Activated naive CD8-positive, alpha-beta T cell (primary cell): ENCODE results near the gene RBM20.

Experiments
- H3K27ac Mint-ChIP-seq: one replicate; pipeline ENCODE4 v1.8.0; 2021; ENCODE audit warnings: mixed read lengths
- H3K27me3 Mint-ChIP-seq: one replicate; pipeline ENCODE4 v1.8.0; 2021; ENCODE audit warnings: mixed read lengths
- H3K36me3 Mint-ChIP-seq: one replicate; pipeline ENCODE4 v1.8.0; 2021; ENCODE audit warnings: mixed read lengths
- H3K4me1 Mint-ChIP-seq: one replicate; pipeline ENCODE4 v1.8.0; 2021; ENCODE audit warnings: low read depth, mixed read lengths
- H3K4me3 Mint-ChIP-seq: one replicate; pipeline ENCODE4 v1.8.0; 2021; ENCODE audit warnings: mild to moderate bottlenecking, mixed read lengths
- H3K9me3 Mint-ChIP-seq: one replicate; pipeline ENCODE4 v1.8.0; 2021; ENCODE audit warnings: low read depth, mixed read lengths

Gene RBM20

DNA sequence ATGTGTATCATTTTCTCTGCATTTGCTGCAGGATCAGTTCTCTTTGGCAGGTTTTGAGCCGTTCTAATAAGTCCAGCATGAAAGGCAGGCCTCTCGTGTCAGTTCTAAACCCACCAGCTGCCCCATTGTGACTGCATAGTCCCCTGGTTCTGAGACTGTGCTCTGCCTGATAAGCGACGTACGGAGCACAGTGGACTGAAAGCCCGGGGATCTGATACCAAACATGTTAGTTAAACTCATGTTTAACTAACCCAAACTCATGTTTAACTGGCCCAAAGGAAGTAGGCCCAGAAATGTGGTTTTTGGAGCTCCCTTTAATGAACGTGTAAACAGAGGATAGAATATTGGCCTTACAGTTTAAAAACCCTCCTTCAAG lies 129.5 kb downstream of the RBM20 start:
- H3K4me1 Mint-ChIP-seq = peaks cover 27% of the 10 kb centered on the region
- H3K27ac Mint-ChIP-seq = peak overlapping the region; percentile 92
- no peaks in the 10 kb centered on the region for H3K27me3 Mint-ChIP-seq
- H3K36me3 Mint-ChIP-seq = no peaks in the 10 kb centered on the region
- no peaks in the 10 kb centered on the region for H3K9me3 Mint-ChIP-seq
- peak overlapping the region; percentile 21 for H3K4me3 Mint-ChIP-seq

DNA sequence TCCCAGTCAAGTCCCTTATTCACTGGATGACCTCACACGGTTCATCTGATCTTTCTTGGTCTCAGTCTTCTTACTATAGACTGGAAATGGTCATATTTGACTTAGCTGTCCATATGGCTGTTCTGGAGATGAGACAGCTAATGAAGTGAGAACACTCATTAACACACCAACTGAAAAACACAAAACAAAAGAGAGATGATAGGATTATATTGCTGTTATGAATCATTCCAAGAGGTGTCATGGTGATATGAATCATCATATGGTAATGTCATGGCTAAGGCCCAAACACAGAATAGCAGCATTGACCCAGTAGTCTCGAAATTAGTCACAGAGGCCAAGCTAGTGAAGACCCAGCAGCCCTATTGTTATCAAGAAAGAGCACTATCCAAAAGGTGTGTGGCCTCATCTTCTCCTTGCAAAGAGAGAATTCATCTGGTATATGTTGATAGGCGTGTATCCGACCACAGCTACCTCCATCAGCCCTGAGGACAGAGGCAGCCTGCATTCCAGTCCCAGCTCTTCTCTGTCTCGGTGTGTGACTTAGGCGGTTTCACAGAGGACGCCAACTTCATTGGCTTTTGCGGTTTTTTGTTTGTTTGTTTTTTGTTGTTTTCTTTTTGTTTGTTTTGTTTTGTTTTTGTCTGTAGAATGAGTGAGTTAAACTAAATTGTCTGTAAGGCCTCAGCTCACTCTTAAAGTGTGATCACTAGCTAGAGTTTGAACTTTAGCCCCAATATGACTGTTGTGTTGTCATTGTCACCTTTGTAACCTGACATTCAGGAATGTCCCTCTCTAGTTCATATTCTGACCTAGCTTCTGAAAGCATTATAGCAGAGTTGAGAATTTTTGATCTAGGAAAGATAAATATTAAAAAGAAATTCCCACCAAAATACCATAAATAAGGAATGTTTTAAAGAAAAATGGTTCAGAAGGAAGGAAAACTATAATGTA lies 130.2 kb downstream of the RBM20 start:
- Mint-ChIP-seq H3K27me3 (no peaks in the 10 kb centered on the region), H3K4me3 (peak overlapping the region; percentile 39), H3K9me3 (no peaks in the 10 kb centered on the region), H3K36me3 (no peaks in the 10 kb centered on the region), H3K4me1 (peaks cover 27% of the 10 kb centered on the region), H3K27ac (peak overlapping the region; percentile 92)

DNA sequence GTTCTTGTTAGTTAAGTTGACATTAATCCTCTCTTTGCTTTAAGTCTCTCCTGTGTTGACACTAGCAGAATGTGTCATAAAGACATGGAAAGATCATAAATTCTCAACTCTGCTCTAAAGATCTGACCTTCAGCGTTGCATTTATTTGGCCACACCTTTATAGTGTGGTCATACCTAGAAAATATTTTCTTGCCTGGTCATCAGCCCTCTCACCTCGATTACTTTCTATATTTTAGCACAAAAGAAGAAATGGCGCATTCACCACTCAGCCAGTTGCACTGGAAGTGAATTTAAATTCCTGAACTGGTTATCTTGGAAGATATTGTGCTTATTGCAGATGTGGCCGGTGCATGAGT lies 130.9 kb downstream of the RBM20 start:
- peak overlapping the region; percentile 92 for H3K27ac Mint-ChIP-seq

DNA sequence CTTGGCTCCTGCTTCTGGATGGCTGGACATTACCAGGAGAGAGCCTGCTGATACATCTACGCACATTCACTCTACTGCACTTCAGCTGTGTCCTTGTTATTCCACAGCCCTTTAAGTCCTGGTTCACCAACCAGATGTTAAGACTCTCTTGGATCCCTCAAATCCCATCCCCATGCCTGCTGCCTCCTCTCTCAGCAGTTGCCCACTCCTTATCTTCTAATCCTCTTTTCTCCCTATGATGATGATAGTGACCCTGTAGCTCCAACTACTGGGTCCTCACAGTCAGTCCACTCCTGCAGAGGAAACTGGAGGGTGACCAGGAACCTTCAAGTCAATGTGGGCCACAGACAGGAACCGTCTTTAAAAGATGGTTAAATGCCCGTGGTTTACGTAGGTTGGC lies 131.3 kb downstream of the RBM20 start:
- Mint-ChIP-seq H3K36me3 (no peaks in the 10 kb centered on the region), H3K27me3 (no peaks in the 10 kb centered on the region), H3K9me3 (no peaks in the 10 kb centered on the region), H3K27ac (peak overlapping the region; percentile 92), H3K4me3 (no peak overlapping the region), H3K4me1 (peaks cover 30% of the 10 kb centered on the region)

More for the DNA sequence above, 130.9 kb downstream of the RBM20 start:
- Mint-ChIP-seq H3K27me3 (no peaks in the 10 kb centered on the region), H3K36me3 (no peaks in the 10 kb centered on the region), H3K4me1 (peaks cover 30% of the 10 kb centered on the region), H3K9me3 (no peaks in the 10 kb centered on the region), H3K4me3 (no peak overlapping the region)

DNA sequence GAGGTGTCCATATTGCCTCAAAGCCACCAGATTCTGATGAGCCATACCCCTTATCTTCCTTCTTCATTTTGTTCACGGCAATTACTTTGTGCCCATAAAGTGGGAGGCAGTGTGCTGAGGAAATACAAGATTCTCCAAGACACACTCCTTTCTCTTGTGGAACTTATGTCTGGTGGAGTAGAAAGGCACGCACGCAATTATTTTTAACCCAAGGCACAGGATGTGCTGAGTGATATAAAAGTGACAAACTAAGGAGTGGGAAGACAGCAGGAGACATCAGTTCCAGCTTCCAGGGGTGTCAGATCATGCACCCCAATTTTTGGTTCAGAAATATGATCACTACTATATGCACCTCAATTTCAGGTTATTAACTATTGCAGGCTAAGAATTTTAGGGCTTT lies 132.9 kb downstream of the RBM20 start:
- Mint-ChIP-seq H3K4me3 (no peak overlapping the region), H3K4me1 (peaks cover 33% of the 10 kb centered on the region), H3K36me3 (no peaks in the 10 kb centered on the region), H3K27me3 (no peaks in the 10 kb centered on the region), H3K9me3 (no peaks in the 10 kb centered on the region), H3K27ac (no peak overlapping the region)

DNA sequence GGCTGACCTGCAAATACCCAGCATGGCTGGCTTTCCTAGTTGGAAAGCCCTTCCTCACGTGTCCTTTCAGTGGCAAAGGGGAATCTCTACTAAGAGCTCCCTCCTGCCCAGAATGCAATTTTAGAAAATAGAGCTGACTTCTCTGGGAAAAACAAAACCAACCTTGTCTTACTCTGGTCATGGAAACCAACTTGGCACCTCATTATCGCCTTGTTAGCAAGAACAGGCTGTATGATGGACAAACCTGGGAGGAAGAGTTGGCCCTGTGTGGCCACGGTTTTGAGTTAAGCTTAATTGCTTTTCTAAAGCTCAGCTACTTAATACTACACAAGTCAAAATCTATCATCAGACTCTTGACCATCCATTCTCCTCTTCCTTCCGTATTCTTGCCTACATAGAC lies 133.5 kb downstream of the RBM20 start:
- peaks cover 37% of the 10 kb centered on the region for H3K4me1 Mint-ChIP-seq

DNA sequence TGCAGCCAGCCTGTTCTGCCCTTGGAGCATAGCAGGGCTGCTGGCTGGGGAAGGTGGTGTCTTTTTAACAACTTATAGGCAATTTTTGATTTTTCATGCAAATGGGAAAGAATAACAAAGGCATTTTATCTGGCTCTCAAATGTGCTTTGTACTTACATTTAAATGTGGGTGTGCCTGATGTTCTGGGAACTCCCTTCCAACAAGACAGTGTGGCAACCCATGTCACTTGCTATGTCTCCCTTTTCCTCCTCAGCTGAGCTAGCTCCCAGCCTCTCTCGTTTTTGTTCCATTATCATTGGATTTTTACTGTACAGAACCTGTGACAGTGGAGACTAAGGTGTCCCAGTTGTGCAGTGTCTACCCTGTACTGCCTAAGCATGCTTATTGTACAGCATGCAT lies 134.1 kb downstream of the RBM20 start:
- H3K4me1 Mint-ChIP-seq = peaks cover 38% of the 10 kb centered on the region
- no peak overlapping the region for H3K4me3 Mint-ChIP-seq
- no peak overlapping the region for H3K27ac Mint-ChIP-seq
- H3K27me3 Mint-ChIP-seq = no peaks in the 10 kb centered on the region
- H3K9me3 Mint-ChIP-seq = no peaks in the 10 kb centered on the region
- no peaks in the 10 kb centered on the region for H3K36me3 Mint-ChIP-seq

More for the DNA sequence above, 133.5 kb downstream of the RBM20 start:
- Mint-ChIP-seq H3K4me3 (no peak overlapping the region), H3K9me3 (no peaks in the 10 kb centered on the region), H3K27me3 (no peaks in the 10 kb centered on the region), H3K27ac (no peak overlapping the region), H3K36me3 (no peaks in the 10 kb centered on the region)

DNA sequence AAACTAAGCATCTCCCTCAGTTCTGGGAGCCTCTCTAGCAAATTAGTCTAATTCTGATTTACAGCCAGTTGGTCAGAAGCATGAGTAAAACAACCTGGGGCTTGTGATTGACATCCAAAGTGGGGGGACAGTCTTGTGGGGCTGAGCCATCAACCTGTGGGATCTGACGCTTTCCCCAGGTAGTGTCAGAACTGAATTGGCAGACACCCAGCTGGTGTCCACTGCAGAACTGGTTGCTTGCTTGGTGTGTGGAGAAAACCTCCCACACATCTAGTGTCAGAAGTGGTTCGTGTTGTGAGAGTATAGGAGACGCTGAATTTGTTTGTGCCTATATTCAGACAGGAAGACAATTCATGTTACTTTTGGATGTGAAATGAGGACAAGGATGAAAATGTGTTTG lies 135.4 kb downstream of the RBM20 start:
- Mint-ChIP-seq H3K27ac (peak overlapping the region; percentile 4), H3K36me3 (no peaks in the 10 kb centered on the region), H3K4me1 (peaks cover 40% of the 10 kb centered on the region), H3K27me3 (no peaks in the 10 kb centered on the region), H3K9me3 (no peaks in the 10 kb centered on the region), H3K4me3 (no peak overlapping the region)

DNA sequence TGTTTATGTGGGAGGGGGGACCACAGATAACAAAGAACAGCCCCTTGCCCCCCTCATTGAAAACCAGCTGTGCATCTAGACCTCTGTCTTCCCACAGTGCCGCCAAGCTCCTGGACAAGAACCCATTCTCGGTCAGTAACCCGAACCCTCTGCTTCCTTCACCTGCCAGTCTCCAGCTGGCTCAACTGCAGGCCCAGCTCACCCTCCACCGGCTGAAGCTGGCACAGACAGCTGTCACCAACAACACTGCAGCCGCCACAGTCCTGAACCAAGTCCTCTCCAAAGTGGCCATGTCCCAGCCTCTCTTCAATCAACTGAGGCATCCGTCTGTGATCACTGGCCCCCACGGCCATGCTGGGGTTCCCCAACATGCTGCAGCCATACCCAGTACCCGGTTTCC lies 136.6 kb downstream of the RBM20 start:
- peaks cover 37% of the 10 kb centered on the region for H3K4me1 Mint-ChIP-seq
- no peak overlapping the region for H3K4me3 Mint-ChIP-seq
- H3K27me3 Mint-ChIP-seq = no peaks in the 10 kb centered on the region
- no peaks in the 10 kb centered on the region for H3K9me3 Mint-ChIP-seq
- H3K27ac Mint-ChIP-seq = no peak overlapping the region
- H3K36me3 Mint-ChIP-seq = no peaks in the 10 kb centered on the region

DNA sequence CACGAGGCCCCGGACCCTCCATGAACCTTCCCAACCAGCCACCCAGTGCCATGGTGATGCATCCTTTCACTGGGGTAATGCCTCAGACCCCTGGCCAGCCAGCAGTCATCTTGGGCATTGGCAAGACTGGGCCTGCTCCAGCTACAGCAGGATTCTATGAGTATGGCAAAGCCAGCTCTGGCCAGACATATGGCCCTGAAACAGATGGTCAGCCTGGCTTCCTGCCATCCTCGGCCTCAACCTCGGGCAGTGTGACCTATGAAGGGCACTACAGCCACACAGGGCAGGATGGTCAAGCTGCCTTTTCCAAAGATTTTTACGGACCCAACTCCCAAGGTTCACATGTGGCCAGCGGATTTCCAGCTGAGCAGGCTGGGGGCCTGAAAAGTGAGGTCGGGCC lies 137.0 kb downstream of the RBM20 start:
- no peaks in the 10 kb centered on the region for H3K36me3 Mint-ChIP-seq
- no peak overlapping the region for H3K4me3 Mint-ChIP-seq
- no peak overlapping the region for H3K27ac Mint-ChIP-seq
- H3K27me3 Mint-ChIP-seq = no peaks in the 10 kb centered on the region
- peaks cover 41% of the 10 kb centered on the region for H3K4me1 Mint-ChIP-seq
- no peaks in the 10 kb centered on the region for H3K9me3 Mint-ChIP-seq

DNA sequence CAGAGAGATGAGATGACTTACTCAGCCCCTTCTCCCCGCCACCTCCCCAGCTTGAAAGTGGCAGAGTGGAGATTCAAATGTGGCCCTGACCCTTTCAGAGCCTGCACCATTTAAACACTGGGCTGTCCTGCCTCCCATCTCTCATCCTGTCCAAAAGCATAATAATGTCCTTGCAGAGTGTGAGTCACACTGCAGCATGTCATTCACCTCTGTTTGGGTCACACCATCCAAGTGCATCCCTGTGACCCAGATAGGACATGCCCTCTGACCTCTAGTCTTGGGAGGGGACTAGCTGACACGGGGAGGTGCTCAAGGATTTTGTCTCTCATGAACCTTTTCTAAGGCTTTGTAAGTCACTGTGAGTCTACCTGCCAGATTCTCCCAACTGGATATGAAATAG lies 138.5 kb downstream of the RBM20 start:
- Mint-ChIP-seq H3K4me1 (peaks cover 42% of the 10 kb centered on the region), H3K9me3 (no peaks in the 10 kb centered on the region), H3K36me3 (no peaks in the 10 kb centered on the region), H3K4me3 (no peak overlapping the region), H3K27ac (peak overlapping the region; percentile 28), H3K27me3 (no peaks in the 10 kb centered on the region)

DNA sequence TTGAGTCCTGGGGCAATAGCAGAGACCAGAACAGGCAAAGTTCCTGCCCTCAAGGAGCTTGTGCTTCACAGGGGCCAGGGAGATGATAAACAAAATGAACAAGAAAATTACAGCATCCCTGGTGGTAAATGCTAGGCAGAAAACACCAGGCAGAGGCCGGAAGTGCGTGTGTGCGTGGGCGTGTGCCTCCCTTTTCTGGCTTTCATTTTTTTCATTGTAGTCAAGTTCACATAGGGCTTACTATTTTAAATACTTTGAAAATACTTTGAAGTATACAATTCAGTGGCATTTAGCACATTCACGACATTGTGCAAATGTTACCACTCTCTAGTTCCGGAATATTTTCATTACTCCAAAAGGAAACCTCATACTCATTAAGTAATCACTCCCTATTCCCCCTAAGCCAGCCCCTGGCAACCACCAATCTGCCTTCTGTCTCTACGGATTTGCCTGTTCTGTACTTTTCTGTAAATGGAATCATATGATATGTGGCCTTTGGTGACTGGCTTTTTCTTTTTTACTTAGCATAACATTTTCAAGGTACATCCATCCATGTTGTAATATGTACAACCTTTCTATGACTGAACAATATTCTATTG lies 139.5 kb downstream of the RBM20 start:
- no peaks in the 10 kb centered on the region for H3K9me3 Mint-ChIP-seq
- H3K36me3 Mint-ChIP-seq = no peaks in the 10 kb centered on the region
- H3K27me3 Mint-ChIP-seq = no peaks in the 10 kb centered on the region
- peak overlapping the region; percentile 93 for H3K27ac Mint-ChIP-seq
- peaks cover 42% of the 10 kb centered on the region for H3K4me1 Mint-ChIP-seq
- peak overlapping the region; percentile 48 for H3K4me3 Mint-ChIP-seq

DNA sequence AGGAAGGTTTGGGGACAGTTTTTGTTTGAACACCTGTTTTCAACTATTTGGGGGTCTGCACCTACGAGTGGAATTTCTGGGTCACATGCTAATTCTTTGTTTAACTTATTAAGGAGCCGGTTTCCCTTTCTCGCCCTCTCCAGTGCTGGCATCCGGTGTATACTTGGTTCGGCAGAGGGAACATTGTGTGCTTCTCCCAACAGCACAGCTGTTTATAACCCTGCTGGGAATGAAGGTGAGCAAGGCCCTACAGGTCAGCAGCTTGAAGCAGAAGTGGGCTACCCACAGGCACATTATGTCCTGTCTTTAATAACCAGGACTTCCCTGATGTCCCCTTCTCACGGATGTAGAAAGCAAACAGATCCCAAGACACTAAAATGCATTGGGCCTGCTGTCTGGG lies 140.1 kb downstream of the RBM20 start:
- H3K36me3 Mint-ChIP-seq = no peaks in the 10 kb centered on the region
- H3K4me1 Mint-ChIP-seq = peaks cover 42% of the 10 kb centered on the region
- no peaks in the 10 kb centered on the region for H3K9me3 Mint-ChIP-seq
- H3K27me3 Mint-ChIP-seq = no peaks in the 10 kb centered on the region
- peak overlapping the region; percentile 48 for H3K4me3 Mint-ChIP-seq
- H3K27ac Mint-ChIP-seq = peak overlapping the region; percentile 93

DNA sequence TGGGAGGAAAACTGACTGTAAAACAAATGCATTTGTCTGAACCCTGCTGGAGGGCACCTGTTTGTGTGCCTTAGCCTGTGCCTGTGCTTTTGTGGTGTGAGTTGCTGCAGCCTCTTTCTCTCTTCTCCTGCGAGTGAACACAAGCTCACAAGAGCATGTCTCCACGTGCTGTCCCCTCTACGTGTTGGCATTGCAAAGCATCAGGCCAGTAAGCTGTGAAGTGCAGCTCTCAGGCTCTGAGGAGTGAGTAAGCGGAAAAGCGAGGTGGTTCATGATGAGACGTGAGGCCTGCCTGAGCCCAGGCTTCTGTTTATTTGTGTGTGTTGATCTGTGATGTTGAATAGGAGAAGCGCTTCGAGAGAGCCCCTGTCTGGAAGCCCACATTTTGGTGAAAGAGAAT lies 142.0 kb downstream of the RBM20 start:
- Mint-ChIP-seq H3K9me3 (no peaks in the 10 kb centered on the region), H3K27me3 (no peaks in the 10 kb centered on the region), H3K4me3 (no peak overlapping the region), H3K4me1 (peaks cover 37% of the 10 kb centered on the region), H3K36me3 (no peaks in the 10 kb centered on the region), H3K27ac (peak overlapping the region; percentile 76)

DNA sequence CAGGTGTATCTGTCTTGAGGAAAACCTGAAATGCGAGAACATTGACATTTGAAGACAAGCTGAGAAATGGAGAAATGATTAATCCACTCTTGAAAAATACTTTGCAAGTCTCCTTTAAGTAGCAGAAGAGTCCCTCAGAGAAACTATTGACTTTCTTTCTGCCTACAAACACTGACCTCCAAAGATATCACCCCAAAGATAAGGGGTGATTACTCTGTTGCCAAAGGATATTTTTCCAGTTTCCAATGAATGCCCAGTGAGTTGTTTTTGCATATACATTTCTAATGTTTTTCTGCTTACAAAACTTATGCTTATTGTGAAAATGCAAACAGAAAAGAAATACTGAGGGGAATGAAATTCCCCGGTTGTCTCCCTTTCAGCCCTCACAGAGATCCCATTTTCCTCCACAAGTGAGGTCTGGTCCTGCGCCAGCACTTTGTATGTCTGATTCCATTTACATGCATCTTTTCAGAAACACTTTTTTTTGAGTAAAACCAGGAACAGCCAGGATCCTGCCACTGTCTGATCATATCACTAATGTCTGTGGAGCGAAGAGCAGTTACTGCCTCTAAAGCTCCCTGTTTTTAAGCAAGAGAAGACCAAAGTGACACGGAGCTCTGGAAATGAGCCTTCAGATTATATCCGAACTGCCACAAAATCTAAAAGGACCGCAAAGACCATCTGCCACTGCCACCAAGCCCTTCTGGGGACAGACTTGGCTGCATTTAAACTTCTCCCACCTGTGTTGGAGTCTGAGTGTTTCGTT lies 144.7 kb downstream of the RBM20 start:
- Mint-ChIP-seq H3K9me3 (no peaks in the 10 kb centered on the region), H3K4me1 (peaks cover 19% of the 10 kb centered on the region), H3K27me3 (no peaks in the 10 kb centered on the region), H3K36me3 (no peaks in the 10 kb centered on the region), H3K27ac (no peak overlapping the region), H3K4me3 (no peak overlapping the region)
